NCI-H1092 treated with DMSO at 0.1 percent for 48 hours (cell line): ENCODE data around the gene AXIN1.

Experiments
- DNase-seq: peaks from one replicate; lab custom pipeline; 2025; lab: John Stamatoyannopoulos, UW

AXIN1 gene

DNA sequence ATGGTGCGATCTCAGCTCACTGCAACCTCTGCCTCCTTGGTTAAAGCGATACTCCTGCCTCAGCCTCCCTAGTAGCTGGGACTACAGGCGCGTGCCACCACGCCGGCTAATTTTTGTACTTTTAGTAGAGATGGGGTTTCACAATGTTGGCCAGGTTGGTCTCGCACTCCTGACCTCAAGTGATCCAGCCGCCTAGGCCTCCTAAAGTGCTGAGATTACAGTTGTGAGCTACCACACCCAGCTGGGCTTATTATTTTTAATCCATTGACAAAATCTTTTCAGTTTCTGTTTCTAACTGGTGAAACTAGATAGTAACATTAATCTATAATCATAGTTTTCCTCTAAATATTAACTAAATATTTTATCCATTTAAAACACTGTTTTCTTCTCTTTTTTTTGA, 112.0 kb downstream of the AXIN1 start:
- DNase-seq, result no peak

DNA sequence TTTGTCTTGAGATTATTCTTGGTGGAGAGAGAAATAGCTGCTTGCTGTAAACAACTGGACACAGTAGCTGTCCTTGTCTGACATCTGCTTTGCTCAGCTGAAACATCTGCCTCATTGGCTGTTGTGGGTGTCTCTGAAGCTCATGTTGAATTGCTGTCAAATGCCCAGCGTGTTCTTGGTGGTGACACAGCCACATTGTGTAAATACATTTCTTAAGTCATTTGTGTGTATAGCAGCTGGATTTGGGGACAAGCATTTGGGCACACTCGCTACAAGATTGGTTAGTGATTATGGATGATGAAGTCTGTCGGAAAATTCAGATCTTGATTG, 112.6 kb downstream of the AXIN1 start:
- no peak for DNase-seq
